Measurements from ENCODE around the gene NCDN.

DNA sequence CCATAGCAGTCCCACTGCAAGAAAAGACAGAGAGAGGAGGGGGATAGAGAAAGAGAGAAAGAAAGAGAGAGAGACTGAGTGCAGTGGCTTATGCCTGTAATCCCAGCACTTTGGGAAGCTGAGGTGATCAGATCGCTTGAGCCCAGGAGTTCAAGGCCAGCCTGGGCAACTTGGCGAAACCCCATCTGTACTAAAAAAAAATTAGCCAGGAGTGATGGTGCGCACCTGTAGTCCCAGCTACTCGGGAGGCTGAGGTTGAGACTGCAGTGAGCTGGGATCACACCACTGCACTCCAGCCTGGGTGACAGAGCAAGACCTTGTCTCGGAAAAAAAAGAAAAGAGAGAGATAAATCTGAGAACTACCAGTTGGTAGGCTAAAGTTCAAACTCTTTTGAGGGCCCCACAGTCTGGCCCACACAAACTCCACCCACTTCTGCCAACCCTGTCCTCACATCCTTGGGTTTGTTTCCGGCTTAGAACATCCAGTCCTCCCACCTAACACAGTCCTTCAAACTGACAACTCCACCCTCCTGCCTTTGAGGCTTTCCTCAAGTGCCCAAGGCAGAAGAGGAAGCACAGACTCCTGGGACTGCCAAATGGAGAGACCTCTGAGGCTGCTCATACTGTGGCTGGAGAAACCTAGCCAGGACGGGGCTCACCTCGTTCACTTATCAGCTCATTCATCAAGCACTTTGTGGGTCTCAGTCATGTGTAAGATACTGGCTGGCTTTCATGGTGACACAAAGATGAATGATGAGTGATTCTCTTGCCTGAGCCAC, 35.6 kb downstream of the NCDN start:
- TF ChIP-seq CTCF (conservative IDR thresholded peaks at IDR 0.05 in 1 of 2, IDR thresholded peaks at IDR 0.05 in 1 of 2; ENCODE audit: extremely low read depth in 1 of 2, insufficient read depth in 1 of 2, low read depth in 1 of 2, low read length in 2 of 2) (no peak), EZH2 (IDR thresholded peaks at IDR 0.05; ENCODE audit: borderline replicate concordance, low read length) (no peak)
